HEK293 (cell line): ENCODE measurements around the gene AK9.
"Not testable (repeated sequence)": the region's sequence is repeated elsewhere in the genome, so short reads cannot be mapped to it uniquely, and the experiment has no call there.

ENCODE experiments used
- CTCF ChIA-PET: fragments of 350-600 bp; formaldehyde crosslinking; extraction: SDS; loops from one replicate; lab custom pipeline; 2021; ENCODE audit warnings: antibody characterized with exemption; lab: Yijun Ruan, JAX
- POLR2A ChIA-PET: fragments of 300-600 bp; formaldehyde crosslinking; extraction: SDS; loops from one replicate; lab custom pipeline; 2020; ENCODE audit warnings: antibody characterized with exemption, inconsistent platforms; lab: Yijun Ruan, JAX
- H3K27ac ChIP-seq: fragments of 200-500 bp; sonication (Bioruptor generic); 2 replicates; pipeline ENCODE4 v1.5.1; 2014; ENCODE audit warnings: low read depth, low read length, control low read depth, inconsistent platforms; ENCODE audit errors: extremely low read depth
- H3K36me3 ChIP-seq, 2 experiments: fragments of 200-500 bp in 1 of 2; sonication (Bioruptor generic) in 1 of 2; 1 replicate in 1 of 2; 2 replicates in 1 of 2; pipeline ENCODE4 v1.5.1; 2014 to 2017; ENCODE audit warnings: inconsistent platforms in 2 of 2, low read length in 2 of 2; ENCODE audit not compliant: control insufficient read depth in 2 of 2, insufficient read depth in 1 of 2
- H3K4me1 ChIP-seq: fragments of 200-500 bp; sonication (Bioruptor generic); 2 replicates; pipeline ENCODE4 v1.5.1; 2014; ENCODE audit warnings: mild to moderate bottlenecking, low read length, inconsistent platforms; ENCODE audit not compliant: control insufficient read depth, insufficient read depth
- H3K4me3 ChIP-seq: 2 replicates; pipeline ENCODE4 v1.5.1; 2011; ENCODE audit warnings: low read depth, mild to moderate bottlenecking, control low read depth, low read length, moderate library complexity
- H3K9me3 ChIP-seq: fragments of 200-500 bp; sonication (Bioruptor generic); 2 replicates; pipeline ENCODE4 v1.5.1; 2014; ENCODE audit warnings: low read depth, low read length, inconsistent platforms; ENCODE audit not compliant: control insufficient read depth, insufficient read depth
- HOXD13 ChIP-seq: sonication (generic); formaldehyde crosslinking; IDR thresholded peaks from 2 replicates; pipeline ENCODE4 v1.8.0; 2022; ENCODE audit warnings: missing genetic modification reagents, borderline replicate concordance
- KLF1 ChIP-seq: fragments of 450-650 bp; formaldehyde crosslinking; IDR thresholded peaks from 2 replicates; pipeline ENCODE4 v1.5.1; 2016; ENCODE audit warnings: missing biosample characterization, missing genetic modification characterization
- ZNF121 ChIP-seq: fragments of 450-650 bp; formaldehyde crosslinking; IDR thresholded peaks from 2 replicates; pipeline ENCODE4 v1.5.1; 2016; ENCODE audit warnings: missing biosample characterization, missing genetic modification characterization
- ZNF146 ChIP-seq: fragments of 450-650 bp; formaldehyde crosslinking; IDR thresholded peaks from 2 replicates; pipeline ENCODE4 v1.5.1; 2016; ENCODE audit warnings: missing biosample characterization, missing genetic modification characterization
- ZNF221 ChIP-seq: fragments of 450-650 bp; formaldehyde crosslinking; IDR thresholded peaks from 2 replicates; pipeline ENCODE4 v1.5.1; 2017; ENCODE audit warnings: missing biosample characterization, missing genetic modification characterization, borderline replicate concordance
- ZNF26 ChIP-seq: fragments of 450-650 bp; formaldehyde crosslinking; IDR thresholded peaks from 2 replicates; pipeline ENCODE4 v1.5.1; 2016; ENCODE audit warnings: missing biosample characterization, missing genetic modification characterization
- ZNF280D ChIP-seq: fragments of 450-650 bp; formaldehyde crosslinking; IDR thresholded peaks from 2 replicates; pipeline ENCODE4 v1.5.1; 2016; ENCODE audit warnings: missing biosample characterization, missing genetic modification characterization
- ZNF488 ChIP-seq: fragments of 450-650 bp; formaldehyde crosslinking; IDR thresholded peaks from 2 replicates; pipeline ENCODE4 v1.5.1; 2016; ENCODE audit warnings: missing biosample characterization, missing genetic modification characterization
- ZNF580 ChIP-seq: fragments of 450-650 bp; formaldehyde crosslinking; IDR thresholded peaks from 2 replicates; pipeline ENCODE4 v1.5.1; 2016; ENCODE audit warnings: missing biosample characterization, missing genetic modification characterization
- ZNF664 ChIP-seq: fragments of 450-650 bp; formaldehyde crosslinking; IDR thresholded peaks from 2 replicates; pipeline ENCODE4 v1.5.1; 2016; ENCODE audit warnings: missing biosample characterization, missing genetic modification characterization
- ZNF776 ChIP-seq: fragments of 450-650 bp; formaldehyde crosslinking; IDR thresholded peaks from 2 replicates; pipeline ENCODE4 v1.5.0; 2017; ENCODE audit warnings: missing biosample characterization, missing genetic modification characterization, borderline replicate concordance
- ZSCAN5A ChIP-seq: fragments of 450-650 bp; formaldehyde crosslinking; IDR thresholded peaks from 2 replicates; pipeline ENCODE4 v1.5.1; 2016; ENCODE audit warnings: missing biosample characterization, missing genetic modification characterization

AK9 gene

GRCh38 chr6:109461733-109462526 is 229.1 kb downstream of the AK9 start:
- ChIA-PET POLR2A (no interaction called here), CTCF (interaction anchor here (0.8 to 1.6 kb wide), 3 partner anchors 12 to 23 kb away, joined by 3 to 7 read pairs (median 4); no protein-coding TSS in a partner anchor)
- Histone ChIP-seq H3K9me3 (no peaks in the 10 kb centered on the region), H3K4me1 (no peaks in the 10 kb centered on the region), H3K36me3 (peaks cover 41 to 63% of the 10 kb centered on the region in 2 experiments), H3K4me3 (no peak overlapping the region), H3K27ac (no peak overlapping the region)
- TF ChIP-seq ZNF26 (tag by site-specific recombination) = no peak
- no peak for TF ChIP-seq ZNF221 (tag by site-specific recombination)
- no peak for TF ChIP-seq ZNF776 (tag by site-specific recombination)
- no peak for TF ChIP-seq HOXD13 (CRISPR knock-in tag)
- TF ChIP-seq KLF1 (tag by site-specific recombination) = no peak
- TF ChIP-seq ZNF488 (tag by site-specific recombination) = no peak

GRCh38 chr6:109461205-109461604 is 229.8 kb downstream of the AK9 start:
- H3K36me3 ChIP-seq = peaks cover 34 to 56% of the 10 kb centered on the region in 2 experiments
- not testable (repeated sequence) for H3K4me3 ChIP-seq
- TF ChIP-seq ZSCAN5A (tag by site-specific recombination) (0 out of 2 replicates have a peak, but pooled peaks have one; percentile 19), ZNF146 (tag by site-specific recombination) (peak; percentile 99), ZNF121 (tag by site-specific recombination) (peak; percentile 40; the same call in 1 of the 2 replicates), ZNF664 (0 out of 2 replicates have a peak, but pooled peaks have one; percentile 25), ZNF580 (peak; percentile 92), ZNF280D (tag by site-specific recombination) (peak; percentile 80; the same call in 1 of the 2 replicates)
- TF ChIP-seq, all 188 proteins: peak for 6; not testable (repeated sequence) for 182
- H3K4me1 ChIP-seq, POLR2A ChIA-PET, H3K27ac ChIP-seq, H3K9me3 ChIP-seq: not testable (repeated sequence)
- CTCF ChIA-PET = interaction anchor here (0.8 to 1.6 kb wide), 2 partner anchors 12 to 24 kb away, joined by 3 to 4 read pairs; no protein-coding TSS in a partner anchor
